ENCODE results near the gene CDH4.
"Not testable (repeated sequence)": the region's sequence is repeated elsewhere in the genome, so short reads cannot be mapped to it uniquely, and the experiment has no call there.

Gene CDH4

GRCh38 chr20:61939691-61940360 lies 687.8 kb downstream of the CDH4 start:
- no peak overlapping the region for H3K27ac ChIP-seq
- no peak for TF ChIP-seq ZFX (IDR thresholded peaks at IDR 0.05)
- TF ChIP-seq CTCF (conservative IDR thresholded peaks at IDR 0.05) = no peak

DNA sequence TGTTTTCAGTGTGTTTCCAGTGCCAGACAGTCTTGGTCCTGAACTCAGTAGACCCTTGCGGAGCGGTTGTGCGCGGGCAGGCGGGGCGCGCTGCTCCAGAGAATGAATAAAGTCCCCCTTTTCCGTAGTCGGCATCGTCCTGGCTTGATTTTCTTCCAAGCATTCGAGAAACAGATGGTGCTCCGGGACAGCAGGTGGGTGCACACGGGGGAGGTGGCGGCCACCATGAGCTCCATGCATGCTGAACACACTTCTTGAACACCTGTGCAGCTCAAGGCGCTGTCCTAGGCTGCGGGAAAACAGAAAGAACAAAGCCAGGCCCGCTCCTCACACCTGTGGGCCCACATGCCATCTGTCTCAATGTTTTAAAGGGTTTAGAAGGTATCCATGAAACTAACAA lies 688.4 kb downstream of the CDH4 start:
- H3K27ac ChIP-seq = no peak overlapping the region
- TF ChIP-seq ZFX (IDR thresholded peaks at IDR 0.05) (no peak), CTCF (conservative IDR thresholded peaks at IDR 0.05) (no peak)

DNA sequence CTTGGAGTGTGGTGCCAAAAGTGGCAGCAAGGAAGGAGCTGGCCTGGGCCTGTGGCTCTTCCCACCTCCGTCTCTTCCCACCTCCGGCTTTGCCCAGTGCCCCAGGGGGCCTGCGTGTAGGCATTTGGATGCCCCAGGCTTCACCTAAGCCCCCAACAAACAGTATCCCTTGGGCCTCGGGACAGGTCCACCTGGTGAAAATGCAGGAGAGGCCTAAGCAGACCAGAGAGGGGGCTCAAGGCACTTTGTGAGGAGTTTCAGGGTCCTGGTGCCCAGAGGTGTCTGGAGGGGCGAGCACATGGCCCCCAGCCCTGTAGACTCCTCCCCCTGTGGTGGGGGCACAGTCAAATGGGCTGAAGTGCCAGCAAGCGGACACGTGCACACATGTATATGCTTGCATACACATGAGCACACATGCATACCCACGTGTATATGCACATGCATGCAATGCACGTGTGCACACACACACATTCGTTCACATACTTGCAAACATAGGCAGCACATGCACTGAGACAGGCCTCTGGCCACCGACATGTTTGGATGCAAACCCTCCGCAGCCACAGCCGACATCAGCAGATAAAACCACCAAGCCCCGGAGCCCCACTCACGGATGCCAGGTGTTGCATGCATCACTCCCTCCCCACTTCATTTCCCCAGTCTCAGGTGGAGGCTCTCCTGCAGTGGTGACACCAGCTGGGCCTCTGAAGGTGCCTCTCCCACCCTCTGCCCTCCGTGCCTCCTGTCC lies 689.1 kb downstream of the CDH4 start:
- no peak overlapping the region for H3K27ac ChIP-seq
- TF ChIP-seq CTCF (conservative IDR thresholded peaks at IDR 0.05) (no peak), ZFX (IDR thresholded peaks at IDR 0.05) (no peak)

DNA sequence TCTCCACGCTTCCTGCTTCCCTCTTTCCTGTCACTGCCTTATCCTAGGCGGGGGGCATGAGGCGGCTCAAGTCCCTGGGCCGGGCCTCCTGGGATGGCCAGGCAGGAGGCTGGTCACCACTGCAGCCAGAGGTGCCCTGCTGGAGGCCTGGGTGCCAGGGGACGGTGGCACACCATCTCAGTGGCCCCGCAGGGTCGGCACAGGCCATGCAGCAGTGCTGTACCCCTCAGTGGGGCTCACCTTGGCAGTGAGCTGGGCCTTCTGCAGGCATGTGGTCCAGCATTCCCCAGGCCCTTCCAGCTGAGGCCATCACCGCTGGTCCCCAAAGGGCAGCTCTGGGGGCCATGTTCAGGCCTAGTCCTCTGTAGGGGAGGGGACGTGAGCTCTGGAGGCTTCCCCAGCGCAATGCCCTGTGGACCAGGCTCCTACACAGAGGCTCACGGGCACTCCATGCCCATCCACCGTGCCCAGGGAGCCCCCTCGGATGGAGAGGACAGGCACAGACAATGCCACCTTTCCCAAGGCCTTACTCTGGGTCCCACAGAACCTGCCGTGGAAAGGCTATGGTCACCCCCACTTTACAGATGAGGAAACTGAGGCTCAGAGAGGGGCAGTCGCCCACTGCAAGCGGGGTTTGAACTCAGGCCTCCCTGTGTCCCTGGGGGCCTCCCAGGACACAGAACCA lies 689.8 kb downstream of the CDH4 start:
- H3K27ac ChIP-seq = no peak overlapping the region
- TF ChIP-seq ZFX (IDR thresholded peaks at IDR 0.05) = no peak
- TF ChIP-seq CTCF (conservative IDR thresholded peaks at IDR 0.05) = no peak

- no peak for TF ChIP-seq ZFX (IDR thresholded peaks at IDR 0.05)
- TF ChIP-seq CTCF (conservative IDR thresholded peaks at IDR 0.05) = no peak
- no peak overlapping the region for H3K27ac ChIP-seq
Measured at GRCh38 chr20:61942526-61942925, 690.5 kb downstream of the CDH4 start.

DNA sequence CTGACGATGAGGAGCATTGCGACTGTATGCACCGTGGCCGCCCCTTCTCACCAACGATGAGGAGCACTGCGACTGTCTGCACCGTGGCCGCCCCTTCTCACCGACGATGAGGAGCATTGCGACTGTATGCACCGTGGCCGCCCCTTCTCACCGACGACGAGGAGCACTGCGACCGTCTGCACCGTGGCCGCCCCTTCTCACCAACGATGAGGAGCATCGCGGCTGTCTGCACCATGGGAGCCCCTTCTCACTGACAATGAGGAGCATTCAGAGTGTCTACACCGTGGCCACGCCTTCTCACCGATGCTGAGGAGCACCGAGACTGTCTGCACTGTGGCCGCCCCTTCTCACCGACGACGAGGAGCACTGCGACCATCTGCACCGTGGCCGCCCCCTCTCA lies 692.9 kb downstream of the CDH4 start:
- H3K27ac ChIP-seq = not testable (repeated sequence)

DNA sequence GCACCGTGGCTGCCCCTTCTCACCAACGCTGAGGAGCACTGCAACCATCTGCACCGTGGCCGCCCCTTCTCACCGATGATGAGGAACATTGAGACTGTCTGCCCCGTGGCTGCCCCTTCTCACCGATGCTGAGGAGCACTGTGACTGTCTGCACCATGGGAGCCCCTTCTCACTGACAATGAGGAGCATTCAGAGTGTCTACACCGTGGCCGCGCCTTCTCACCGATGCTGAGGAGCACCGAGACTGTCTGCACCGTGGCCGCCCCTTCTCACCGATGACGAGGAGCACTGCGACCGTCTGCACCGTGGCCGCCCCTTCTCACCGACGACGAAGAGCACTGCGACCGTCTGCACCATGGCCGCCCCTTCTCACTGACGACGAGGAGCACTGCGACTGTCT lies 693.4 kb downstream of the CDH4 start:
- not testable (repeated sequence) for H3K27ac ChIP-seq

GRCh38 chr20:61948056-61948455 lies 696.0 kb downstream of the CDH4 start:
- not testable (repeated sequence) for H3K27ac ChIP-seq

All from C4-2B (cell line).